MCF 10A (cell line): ENCODE measurements around the gene PEAK1. TPM values are rescaled to one million over a fixed set of nuclear protein-coding genes. Genes with fewer than 3 reads are reported as not detected.

Experiments used
- BruUV-seq: library from RNA; stranded (reverse); fragments of 400-500 nt; replicated peaks from 2 replicates; lab custom pipeline; 2021; lab: Mats Ljungman, UMichigan
- CTCF ChIA-PET: fragments of 300-600 bp; sonication (Branson Sonifier 250); formaldehyde crosslinking; extraction: SDS; loops from one replicate; lab custom pipeline; 2021; ENCODE audit warnings: antibody characterized with exemption, inconsistent platforms; lab: Yijun Ruan, JAX
- POLR2A ChIA-PET: fragments of 300-600, 350-650 bp; sonication (Branson Sonifier 250); formaldehyde crosslinking; extraction: SDS; loops from one replicate; lab custom pipeline; 2020; ENCODE audit warnings: antibody characterized with exemption, inconsistent platforms; lab: Yijun Ruan, JAX
- DNase-seq: peaks from one replicate; pipeline ENCODE4 v3.0.0-alpha.2; 2018; ENCODE audit not compliant: unreplicated experiment
- H3K27ac Mint-ChIP-seq: one replicate; pipeline ENCODE4 v1.8.0; 2022; ENCODE audit warnings: mild to moderate bottlenecking, low read depth, mixed read lengths; ENCODE audit not compliant: unreplicated experiment
- H3K27me3 Mint-ChIP-seq: one replicate; pipeline ENCODE4 v1.8.0; 2022; ENCODE audit warnings: mixed read lengths; ENCODE audit not compliant: insufficient read depth, unreplicated experiment
- H3K36me3 Mint-ChIP-seq: one replicate; pipeline ENCODE4 v1.8.0; 2022; ENCODE audit warnings: mild to moderate bottlenecking, moderate library complexity, mixed read lengths; ENCODE audit not compliant: insufficient read depth, unreplicated experiment
- H3K4me1 Mint-ChIP-seq: one replicate; pipeline ENCODE4 v1.8.0; 2022; ENCODE audit warnings: mixed read lengths; ENCODE audit not compliant: insufficient read depth, unreplicated experiment
- H3K4me3 Mint-ChIP-seq: one replicate; pipeline ENCODE4 v1.8.0; 2022; ENCODE audit warnings: mild to moderate bottlenecking, moderate library complexity, mixed read lengths; ENCODE audit not compliant: unreplicated experiment
- H3K9me3 Mint-ChIP-seq: one replicate; pipeline ENCODE4 v1.8.0; 2022; ENCODE audit warnings: mixed read lengths; ENCODE audit not compliant: unreplicated experiment
- CTCF ChIP-seq: fragments of 200-600 bp; IDR thresholded peaks from one replicate; pipeline ENCODE4 v1.8.0; 2022; ENCODE audit warnings: antibody characterized with exemption, mild to moderate bottlenecking; ENCODE audit not compliant: unreplicated experiment
- intact Hi-C: fragments of 100-400 bp; cut with micrococcal nuclease; formaldehyde crosslinking; loops from 2 replicates; pipeline ENCODE4 v1.14.1; 2022
- total RNA-seq: library from RNA; stranded (reverse); gene quantifications from 2 replicates; pipeline ENCODE4 v1.2.3, GENCODE V29; 2022

Gene PEAK1
- total RNA-seq, 1 experiment from 2014 or later: 20.0 TPM

- intact Hi-C loops: no loop called here
- H3K27ac Mint-ChIP-seq: peak overlapping the region; percentile 21
- TF ChIP-seq CTCF: no peak
- peaks cover 34% of the 10 kb centered on the region for H3K4me1 Mint-ChIP-seq
- POLR2A ChIA-PET: interaction anchor here (1.0 to 1.4 kb wide), 3 partner anchors 10 to 438 kb away, joined by 5 to 26 read pairs (median 5); no protein-coding TSS in a partner anchor
- BruUV-seq: no TSS peak
- no peaks in the 10 kb centered on the region for H3K9me3 Mint-ChIP-seq
- peaks cover 5% of the 10 kb centered on the region for H3K27me3 Mint-ChIP-seq
- no peak for DNase-seq
- H3K36me3 Mint-ChIP-seq: peaks cover 5% of the 10 kb centered on the region
- H3K4me3 Mint-ChIP-seq: peak overlapping the region; percentile 77
- CTCF ChIA-PET: interaction anchor here (1.2 kb wide), 1 partner anchor 9 kb away, joined by 4 read pairs; no protein-coding TSS in a partner anchor
These were observed 349.8 kb downstream of the PEAK1 start for GRCh38 chr15:77070180-77070494.

GRCh38 chr15:77069521-77070121, 350.3 kb downstream of the PEAK1 start:
- no peak for TF ChIP-seq CTCF
- intact Hi-C loops: no loop called here
- BruUV-seq: no TSS peak
- ChIA-PET CTCF (interaction anchor here (0.6 to 1.2 kb wide), 4 partner anchors 9 to 474 kb away, joined by 3 to 4 read pairs (median 4); no protein-coding TSS in a partner anchor), POLR2A (interaction anchor here (0.6 to 1.6 kb wide), 8 partner anchors 9 to 438 kb away, joined by 3 to 26 read pairs (median 4); no protein-coding TSS in a partner anchor)
- Mint-ChIP-seq H3K36me3 (peaks cover 5% of the 10 kb centered on the region), H3K27me3 (peaks cover under 1% of the 10 kb centered on the region), H3K4me3 (peak overlapping the region; percentile 77), H3K27ac (peak overlapping the region; percentile 21), H3K4me1 (peaks cover 38% of the 10 kb centered on the region), H3K9me3 (no peaks in the 10 kb centered on the region)
- peak; percentile 42 for DNase-seq

GRCh38 chr15:77068633-77069032, 351.3 kb downstream of the PEAK1 start:
- no peaks in the 10 kb centered on the region for H3K9me3 Mint-ChIP-seq
- no peaks in the 10 kb centered on the region for H3K27me3 Mint-ChIP-seq
- ChIA-PET POLR2A (interaction anchor here (1.1 to 1.6 kb wide), 2 partner anchors 12 to 127 kb away, joined by 3 to 4 read pairs; no protein-coding TSS in a partner anchor), CTCF (interaction anchor here (1.0 kb wide), 1 partner anchor 12 kb away, joined by 3 read pairs; no protein-coding TSS in a partner anchor)
- no peak for DNase-seq
- intact Hi-C loops: no loop called here
- H3K4me1 Mint-ChIP-seq: peaks cover 43% of the 10 kb centered on the region
- BruUV-seq: no TSS peak
- peaks cover 5% of the 10 kb centered on the region for H3K36me3 Mint-ChIP-seq
- no peak for TF ChIP-seq CTCF
- no peak overlapping the region for H3K27ac Mint-ChIP-seq
- no peak overlapping the region for H3K4me3 Mint-ChIP-seq

- no peak overlapping the region for H3K4me3 Mint-ChIP-seq
- H3K27ac Mint-ChIP-seq: peak overlapping the region; percentile 31
- H3K4me1 Mint-ChIP-seq: peaks cover 49% of the 10 kb centered on the region
- ChIA-PET CTCF (no interaction called here), POLR2A (interaction anchor here (1.1 kb wide), 1 partner anchor 12 kb away, joined by 3 read pairs; no protein-coding TSS in a partner anchor)
- H3K36me3 Mint-ChIP-seq: peaks cover 5% of the 10 kb centered on the region
- no peak for TF ChIP-seq CTCF
- no peaks in the 10 kb centered on the region for H3K9me3 Mint-ChIP-seq
- DNase-seq: no peak
- no TSS peak for BruUV-seq
- intact Hi-C loops: no loop called here
- no peaks in the 10 kb centered on the region for H3K27me3 Mint-ChIP-seq
These were observed 352.1 kb downstream of the PEAK1 start for GRCh38 chr15:77067691-77068367.
